Calu3 (cell line): ENCODE measurements around the gene DCAF4. TPM values are rescaled to one million over a fixed set of nuclear protein-coding genes. Genes with fewer than 3 reads are reported as not detected.

Experiments used
- BruUV-seq: library from RNA; stranded (reverse); fragments of 400-500 nt; replicated peaks from 2 replicates; lab custom pipeline; 2021; lab: Mats Ljungman, UMichigan
- CTCF ChIA-PET: fragments of 300-600 bp; sonication (Branson Sonifier 250); formaldehyde crosslinking; loops from one replicate; lab custom pipeline; 2022; ENCODE audit warnings: antibody characterized with exemption; lab: Charles Lee
- DNase-seq: peaks from one replicate; pipeline ENCODE4 v3.0.0; 2022
- H3K27ac Mint-ChIP-seq: one replicate; pipeline ENCODE4 v1.8.0; 2022; ENCODE audit warnings: mixed read lengths; ENCODE audit not compliant: unreplicated experiment
- H3K27me3 Mint-ChIP-seq: one replicate; pipeline ENCODE4 v1.8.0; 2022; ENCODE audit warnings: mixed read lengths; ENCODE audit not compliant: unreplicated experiment
- H3K36me3 Mint-ChIP-seq: one replicate; pipeline ENCODE4 v1.8.0; 2022; ENCODE audit warnings: mild to moderate bottlenecking, moderate library complexity, mixed read lengths; ENCODE audit not compliant: insufficient read depth, unreplicated experiment
- H3K4me1 Mint-ChIP-seq: one replicate; pipeline ENCODE4 v1.8.0; 2022; ENCODE audit warnings: mild to moderate bottlenecking, low read depth, mixed read lengths; ENCODE audit not compliant: unreplicated experiment
- H3K4me3 Mint-ChIP-seq: one replicate; pipeline ENCODE4 v1.8.0; 2022; ENCODE audit warnings: mild to moderate bottlenecking, low read depth, moderate library complexity, mixed read lengths; ENCODE audit not compliant: unreplicated experiment
- H3K9me3 Mint-ChIP-seq: one replicate; pipeline ENCODE4 v1.8.0; 2022; ENCODE audit warnings: low read depth, mixed read lengths; ENCODE audit not compliant: unreplicated experiment
- CTCF ChIP-seq: fragments of 200-600 bp; IDR thresholded peaks from one replicate; pipeline ENCODE4 v1.8.0; 2022; ENCODE audit warnings: antibody characterized with exemption; ENCODE audit not compliant: unreplicated experiment
- intact Hi-C: fragments of 100-400 bp; cut with micrococcal nuclease; formaldehyde crosslinking; loops from one replicate; pipeline ENCODE4 v1.10.0; 2022; ENCODE audit not compliant: unreplicated experiment
- total RNA-seq: library from RNA; stranded (reverse); gene quantifications from 2 replicates; pipeline ENCODE4 v1.2.3, GENCODE V29; 2022

DCAF4 gene
- total RNA-seq, 1 experiment from 2014 or later: 20.8 TPM

- intact Hi-C loops: no loop called here
- no peak for TF ChIP-seq CTCF
- Mint-ChIP-seq H3K27me3 (peaks cover 37% of the 10 kb centered on the region), H3K36me3 (no peaks in the 10 kb centered on the region), H3K9me3 (no peaks in the 10 kb centered on the region), H3K4me1 (no peaks in the 10 kb centered on the region), H3K4me3 (no peak overlapping the region), H3K27ac (no peak overlapping the region)
- no TSS peak for BruUV-seq
- DNase-seq: no peak
- CTCF ChIA-PET: no interaction called here
Measured at GRCh38 chr14:72882463-72882862, 43.8 kb upstream of the DCAF4 start.

GRCh38 chr14:72883109-72883508, 43.2 kb upstream of the DCAF4 start:
- CTCF ChIA-PET: no interaction called here
- no peak for TF ChIP-seq CTCF
- no peaks in the 10 kb centered on the region for H3K36me3 Mint-ChIP-seq
- H3K4me3 Mint-ChIP-seq: no peak overlapping the region
- no peak overlapping the region for H3K27ac Mint-ChIP-seq
- H3K27me3 Mint-ChIP-seq: peaks cover 43% of the 10 kb centered on the region
- intact Hi-C loops: no loop called here
- no peak for DNase-seq
- H3K4me1 Mint-ChIP-seq: no peaks in the 10 kb centered on the region
- no TSS peak for BruUV-seq
- no peaks in the 10 kb centered on the region for H3K9me3 Mint-ChIP-seq

GRCh38 chr14:72883961-72884360, 42.3 kb upstream of the DCAF4 start:
- CTCF ChIA-PET: no interaction called here
- DNase-seq: no peak
- peaks cover 51% of the 10 kb centered on the region for H3K27me3 Mint-ChIP-seq
- H3K4me1 Mint-ChIP-seq: no peaks in the 10 kb centered on the region
- intact Hi-C loops: no loop called here
- TF ChIP-seq CTCF: no peak
- no peaks in the 10 kb centered on the region for H3K9me3 Mint-ChIP-seq
- H3K27ac Mint-ChIP-seq: no peak overlapping the region
- no peaks in the 10 kb centered on the region for H3K36me3 Mint-ChIP-seq
- BruUV-seq: no TSS peak
- H3K4me3 Mint-ChIP-seq: no peak overlapping the region

GRCh38 chr14:72884386-72884785, 41.9 kb upstream of the DCAF4 start:
- CTCF ChIA-PET: no interaction called here
- Mint-ChIP-seq H3K27ac (no peak overlapping the region), H3K4me3 (no peak overlapping the region), H3K27me3 (peaks cover 51% of the 10 kb centered on the region), H3K9me3 (no peaks in the 10 kb centered on the region), H3K4me1 (no peaks in the 10 kb centered on the region), H3K36me3 (no peaks in the 10 kb centered on the region)
- TF ChIP-seq CTCF: no peak
- no peak for DNase-seq
- intact Hi-C loops: no loop called here
- no TSS peak for BruUV-seq
